ENCODE results near the gene RANBP17. TPM values are rescaled to one million over a fixed set of nuclear protein-coding genes. Genes with fewer than 3 reads are reported as not detected.

Gene RANBP17
- total RNA-seq, 4 donors from 2014 or later: 10.2 to 13.8 (median 10.9) TPM

DNA sequence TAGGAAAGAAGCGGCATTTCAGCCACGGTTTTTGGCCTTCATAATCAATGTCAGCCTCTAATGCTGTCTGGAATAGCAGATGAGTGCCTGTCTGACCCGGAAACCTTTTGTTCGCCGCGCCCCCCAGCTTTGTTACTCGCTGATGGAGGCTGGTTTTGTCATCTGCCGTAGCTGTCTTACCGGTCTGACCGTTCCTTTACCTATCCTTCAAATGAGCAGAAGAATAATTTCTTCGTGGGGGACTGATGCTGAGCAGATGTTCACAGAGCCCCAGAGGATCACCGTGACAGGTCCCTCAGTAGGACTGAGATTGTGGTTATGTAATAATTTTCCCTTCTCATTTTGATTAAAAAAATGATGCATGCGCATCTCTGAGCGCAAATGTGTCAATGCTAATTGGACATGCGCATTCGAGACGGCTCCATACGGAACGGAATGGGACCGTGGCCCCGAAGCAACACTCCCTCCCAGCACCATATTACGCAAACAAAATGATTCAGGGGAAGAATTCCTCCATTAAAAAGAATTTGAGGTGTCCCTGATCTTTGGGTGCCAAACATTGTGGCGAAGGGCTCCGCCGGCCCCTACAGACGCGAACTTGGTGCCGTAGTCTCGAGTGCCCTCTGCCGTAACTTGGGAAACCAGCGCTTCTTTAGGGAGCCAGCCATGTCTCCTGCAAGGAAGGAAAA is 474.8 kb downstream of the RANBP17 start:
- intact Hi-C loops (cut with DNase I; ENCODE audit: low total_unique reads) (no loop called here), in situ Hi-C loops (cut with MboI; ENCODE audit: low pct_ligation_motif_present in 1 of 4, low pct_unique_long_range_greater_than_20kb in 1 of 4, low sequenced_read_pairs in 3 of 4) (loop anchor here (25.0 kb wide), 3 partner anchors 124 to 599 kb away; no protein-coding TSS in a partner anchor)
- peak; percentile 20 for DNase-seq
- peaks cover 0 to 7% (median 0%) of the 10 kb centered on the region in 4 donors for H3K4me1 ChIP-seq
- no peaks in the 10 kb centered on the region for H3K36me3 ChIP-seq
- peak overlapping the region in 3 of 4 donors; percentile 8 to 46 (median 16) for H3K4me3 ChIP-seq
- no peaks in the 10 kb centered on the region for H3K9me3 ChIP-seq
- no peak overlapping the region for H3K27ac ChIP-seq
- H3K27me3 ChIP-seq: peaks cover 83% of the 10 kb centered on the region
- 16 to 22% methylated on average over 19 to 31 of the region's 31 CpGs for WGBS, 2 donors (ENCODE audit: low coverage in 1 of 2)
- TF ChIP-seq, protein P1, sequence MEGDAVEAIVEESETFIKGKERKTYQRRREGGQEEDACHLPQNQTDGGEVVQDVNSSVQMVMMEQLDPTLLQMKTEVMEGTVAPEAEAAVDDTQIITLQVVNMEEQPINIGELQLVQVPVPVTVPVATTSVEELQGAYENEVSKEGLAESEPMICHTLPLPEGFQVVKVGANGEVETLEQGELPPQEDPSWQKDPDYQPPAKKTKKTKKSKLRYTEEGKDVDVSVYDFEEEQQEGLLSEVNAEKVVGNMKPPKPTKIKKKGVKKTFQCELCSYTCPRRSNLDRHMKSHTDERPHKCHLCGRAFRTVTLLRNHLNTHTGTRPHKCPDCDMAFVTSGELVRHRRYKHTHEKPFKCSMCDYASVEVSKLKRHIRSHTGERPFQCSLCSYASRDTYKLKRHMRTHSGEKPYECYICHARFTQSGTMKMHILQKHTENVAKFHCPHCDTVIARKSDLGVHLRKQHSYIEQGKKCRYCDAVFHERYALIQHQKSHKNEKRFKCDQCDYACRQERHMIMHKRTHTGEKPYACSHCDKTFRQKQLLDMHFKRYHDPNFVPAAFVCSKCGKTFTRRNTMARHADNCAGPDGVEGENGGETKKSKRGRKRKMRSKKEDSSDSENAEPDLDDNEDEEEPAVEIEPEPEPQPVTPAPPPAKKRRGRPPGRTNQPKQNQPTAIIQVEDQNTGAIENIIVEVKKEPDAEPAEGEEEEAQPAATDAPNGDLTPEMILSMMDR (IDR thresholded peaks at IDR 0.05): peak; percentile 22 to 43 (median 33)
- TF ChIP-seq EP300 (IDR thresholded peaks at IDR 0.05; ENCODE audit: low read depth): no peak
- no peak for TF ChIP-seq POLR2A (IDR thresholded peaks at IDR 0.05)
- no peak for TF ChIP-seq POLR2AphosphoS5 (IDR thresholded peaks at IDR 0.05)

DNA sequence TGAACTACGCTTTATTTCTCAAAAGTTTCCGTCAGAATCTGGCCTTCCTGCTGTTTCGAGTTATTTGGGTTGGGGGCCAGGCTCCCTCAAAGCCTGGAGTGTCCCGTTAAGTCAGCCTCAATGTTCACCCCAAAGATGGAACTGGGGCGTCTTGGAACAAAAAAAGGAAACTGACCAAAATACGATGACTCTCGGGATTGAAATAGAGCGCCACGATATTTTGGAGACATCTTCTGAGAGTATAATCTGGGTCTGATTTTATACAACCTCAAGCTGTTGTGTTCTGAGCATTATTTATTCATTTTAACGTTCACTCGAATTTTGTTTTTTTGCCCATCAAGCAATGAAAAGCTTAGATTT is 475.4 kb downstream of the RANBP17 start:
- TF ChIP-seq, protein P1 (IDR thresholded peaks at IDR 0.05): no peak
- TF ChIP-seq POLR2AphosphoS5 (IDR thresholded peaks at IDR 0.05): no peak
- no peak for TF ChIP-seq EP300 (IDR thresholded peaks at IDR 0.05; ENCODE audit: low read depth)
- TF ChIP-seq POLR2A (IDR thresholded peaks at IDR 0.05): no peak
- Histone ChIP-seq H3K9me3 (no peaks in the 10 kb centered on the region), H3K4me3 (peak overlapping the region in 3 of 4 donors; percentile 8 to 46 (median 16)), H3K27me3 (peaks cover 81% of the 10 kb centered on the region), H3K4me1 (peaks cover 0 to 7% (median 0%) of the 10 kb centered on the region in 4 donors), H3K36me3 (no peaks in the 10 kb centered on the region), H3K27ac (no peak overlapping the region)
- intact Hi-C loops (cut with DNase I; ENCODE audit: low total_unique reads) (no loop called here), in situ Hi-C loops (cut with MboI; ENCODE audit: low pct_ligation_motif_present in 1 of 4, low pct_unique_long_range_greater_than_20kb in 1 of 4, low sequenced_read_pairs in 3 of 4) (loop anchor here (25.0 kb wide), 3 partner anchors 125 to 600 kb away; no protein-coding TSS in a partner anchor)
- DNase-seq: no peak
- 28 to 62% methylated on average over 7 to 11 of the region's 11 CpGs for WGBS, 2 donors (ENCODE audit: low coverage in 1 of 2)

DNA sequence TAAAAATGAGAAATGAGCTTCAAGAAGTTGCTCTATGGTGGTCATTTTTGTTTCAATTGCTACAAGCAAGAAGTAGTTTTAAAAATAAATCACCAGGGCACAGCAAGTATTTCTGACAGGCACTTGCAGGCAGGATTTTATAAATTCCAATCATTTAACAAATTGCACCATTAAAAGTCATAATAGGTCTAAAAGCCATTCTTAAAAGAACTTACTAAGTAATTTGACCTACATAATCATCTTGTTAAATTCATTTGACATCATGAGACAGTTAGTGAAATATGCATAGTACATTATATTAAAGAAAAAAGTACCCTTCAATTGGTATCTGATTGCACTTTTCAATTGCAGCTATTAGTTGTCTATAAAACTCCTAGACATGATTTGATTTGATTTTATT is 478.2 kb downstream of the RANBP17 start:
- H3K9me3 ChIP-seq: no peaks in the 10 kb centered on the region

DNA sequence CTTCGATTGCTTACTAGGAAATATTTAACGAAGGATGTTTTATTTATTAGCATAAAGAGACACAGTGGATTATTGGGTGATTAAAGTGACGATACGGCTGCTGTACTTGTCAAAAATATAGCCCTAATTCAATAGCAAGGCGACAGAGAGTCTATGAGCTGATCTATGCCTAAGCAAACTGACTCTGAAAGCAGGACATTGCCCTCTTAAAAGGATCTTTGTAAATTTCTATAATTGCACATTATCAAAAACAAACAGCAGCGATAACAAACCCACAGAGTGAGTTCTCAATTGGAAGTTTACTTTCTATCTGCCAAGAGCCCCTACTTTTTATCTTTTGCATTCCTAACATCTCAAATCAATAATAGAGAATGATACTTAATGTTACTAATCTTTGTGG is 478.7 kb downstream of the RANBP17 start:
- intact Hi-C loops (cut with DNase I; ENCODE audit: low total_unique reads) (no loop called here), in situ Hi-C loops (cut with MboI; ENCODE audit: low pct_ligation_motif_present in 1 of 4, low pct_unique_long_range_greater_than_20kb in 1 of 4, low sequenced_read_pairs in 3 of 4) (loop anchor here (10.0 to 25.0 kb wide), 4 partner anchors 128 to 603 kb away; no protein-coding TSS in a partner anchor)
- no peak for TF ChIP-seq POLR2AphosphoS5 (IDR thresholded peaks at IDR 0.05)
- TF ChIP-seq, protein P1 (IDR thresholded peaks at IDR 0.05): no peak
- no peak for TF ChIP-seq EP300 (IDR thresholded peaks at IDR 0.05; ENCODE audit: low read depth)
- no peak for TF ChIP-seq POLR2A (IDR thresholded peaks at IDR 0.05)
- WGBS, 2 donors (ENCODE audit: low coverage in 1 of 2): 43 to 46% methylated on average over 6 of the region's 6 CpGs
- Histone ChIP-seq H3K9me3 (no peaks in the 10 kb centered on the region), H3K4me1 (peaks cover 0 to 7% (median 0%) of the 10 kb centered on the region in 4 donors), H3K27me3 (peaks cover 68% of the 10 kb centered on the region), H3K4me3 (no peak overlapping the region), H3K36me3 (no peaks in the 10 kb centered on the region), H3K27ac (no peak overlapping the region)
- DNase-seq: no peak

More for the DNA sequence above, 478.2 kb downstream of the RANBP17 start:
- H3K4me1 ChIP-seq: peaks cover 0 to 7% (median 0%) of the 10 kb centered on the region in 4 donors
- H3K36me3 ChIP-seq: no peaks in the 10 kb centered on the region
- in situ Hi-C loops (cut with MboI; ENCODE audit: low pct_ligation_motif_present in 1 of 4, low pct_unique_long_range_greater_than_20kb in 1 of 4, low sequenced_read_pairs in 3 of 4) (loop anchor here (10.0 to 25.0 kb wide), 4 partner anchors 128 to 603 kb away; no protein-coding TSS in a partner anchor), intact Hi-C loops (cut with DNase I; ENCODE audit: low total_unique reads) (no loop called here)
- DNase-seq: no peak
- no peak overlapping the region for H3K27ac ChIP-seq
- peaks cover 73% of the 10 kb centered on the region for H3K27me3 ChIP-seq
- H3K4me3 ChIP-seq: no peak overlapping the region
- TF ChIP-seq, protein P1 (IDR thresholded peaks at IDR 0.05): no peak
- TF ChIP-seq EP300 (IDR thresholded peaks at IDR 0.05; ENCODE audit: low read depth) (no peak), POLR2AphosphoS5 (IDR thresholded peaks at IDR 0.05) (no peak)
